ENCODE measurements around the gene SSUH2. TPM values are rescaled to one million over a fixed set of nuclear protein-coding genes. Genes with fewer than 3 reads are reported as not detected.

SSUH2 gene
- polyA plus RNA-seq, 3 donors: not detected

DNA sequence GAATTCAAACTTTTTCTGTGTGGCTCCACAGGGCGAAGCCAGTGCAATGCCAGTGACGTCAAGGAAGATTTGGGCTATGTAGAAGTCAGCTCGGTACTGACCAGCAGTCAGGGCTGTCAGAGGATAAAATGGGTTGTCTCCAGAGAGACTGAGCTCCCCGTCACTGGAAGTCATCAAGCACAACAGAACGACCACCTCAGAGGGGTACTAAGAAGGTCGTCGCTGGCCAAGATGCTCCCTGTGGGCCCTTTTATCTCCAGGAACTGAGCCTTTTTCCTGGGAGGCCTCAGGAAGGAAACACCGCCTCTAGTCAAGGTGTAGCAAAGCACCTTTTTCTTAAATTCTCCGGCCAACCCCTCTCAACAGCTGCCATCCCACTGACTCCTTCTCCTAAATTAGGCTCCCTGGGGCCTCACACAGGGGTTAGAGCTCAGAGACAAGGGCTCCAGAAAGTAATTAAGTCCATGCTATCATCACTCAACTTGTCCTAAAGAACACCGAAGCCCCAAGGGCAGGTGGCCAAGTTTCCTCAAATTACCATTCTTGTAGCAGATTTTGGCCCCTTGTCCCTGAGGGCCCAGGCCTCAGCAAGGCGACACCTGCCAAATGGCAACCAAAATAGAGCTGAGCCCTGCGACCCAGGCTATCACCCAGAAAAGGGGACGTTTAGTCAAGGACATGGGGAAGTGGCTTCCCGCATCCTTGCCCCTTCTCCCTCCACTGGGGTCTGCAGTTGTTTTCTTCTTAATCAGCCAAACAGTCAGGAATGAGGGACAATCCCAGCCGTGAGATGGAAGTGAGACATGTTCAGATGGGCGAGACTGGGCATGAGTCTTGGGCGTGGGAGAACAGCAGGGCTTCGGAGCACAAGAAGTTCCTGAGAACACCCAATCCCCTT lies 48.0 kb downstream of the SSUH2 start:
- Mint-ChIP-seq H3K4me1 (no peaks in the 10 kb centered on the region), H3K4me3 (no peak overlapping the region), H3K27ac (peak overlapping the region in 1 of 7 donors; percentile 9), H3K36me3 (no peaks in the 10 kb centered on the region), H3K9me3 (peaks cover 0 to 2% (median 0%) of the 10 kb centered on the region in 7 donors), H3K27me3 (ENCODE audit: low read depth in 3 of 3) (peaks cover 0 to 3% (median 3%) of the 10 kb centered on the region in 3 donors)
- H3K4me2 ChIP-seq (replicated peaks; ENCODE audit: extremely low read depth, low read length, poor library complexity, severe bottlenecking): no peak overlapping the region
- DNase-seq: no peak
- H3K9me3 ChIP-seq (replicated peaks in 1 of 2; ENCODE audit: control insufficient read depth in 1 of 2, insufficient read depth in 1 of 2, low read length in 2 of 2): no peaks in the 10 kb centered on the region
- WGBS (ENCODE audit: insufficient coverage): 82% methylated on average over 17 of the region's 18 CpGs
- H3K27me3 ChIP-seq (ENCODE audit: control insufficient read depth in 2 of 2, insufficient read depth in 2 of 2, low read length in 2 of 2): no peaks in the 10 kb centered on the region
- no peak overlapping the region for H3K9ac ChIP-seq (ENCODE audit: insufficient read depth, low read length, poor library complexity, severe bottlenecking)
- no peak overlapping the region for H3K4me3 ChIP-seq (replicated peaks in 1 of 3; ENCODE audit: low read depth in 2 of 3, low read length in 3 of 3)
- H3K4me1 ChIP-seq (ENCODE audit: control insufficient read depth in 1 of 2, insufficient read depth in 2 of 2, low read length in 2 of 2): no peaks in the 10 kb centered on the region
- H2AFZ ChIP-seq (ENCODE audit: insufficient read depth, low read depth, low read length, poor library complexity, severe bottlenecking): no peak overlapping the region
- H3K27ac ChIP-seq (ENCODE audit: low read depth in 1 of 2, low read length in 2 of 2): no peak overlapping the region
- no peaks in the 10 kb centered on the region for H4K20me1 ChIP-seq (ENCODE audit: insufficient read depth, low read length)
- no peaks in the 10 kb centered on the region for H3K36me3 ChIP-seq (replicated peaks in 1 of 2; ENCODE audit: control insufficient read depth in 1 of 2, insufficient read depth in 2 of 2, low read length in 2 of 2)
- intact Hi-C loops (cut with micrococcal nuclease): no loop called here
- TF ChIP-seq, protein P1, sequence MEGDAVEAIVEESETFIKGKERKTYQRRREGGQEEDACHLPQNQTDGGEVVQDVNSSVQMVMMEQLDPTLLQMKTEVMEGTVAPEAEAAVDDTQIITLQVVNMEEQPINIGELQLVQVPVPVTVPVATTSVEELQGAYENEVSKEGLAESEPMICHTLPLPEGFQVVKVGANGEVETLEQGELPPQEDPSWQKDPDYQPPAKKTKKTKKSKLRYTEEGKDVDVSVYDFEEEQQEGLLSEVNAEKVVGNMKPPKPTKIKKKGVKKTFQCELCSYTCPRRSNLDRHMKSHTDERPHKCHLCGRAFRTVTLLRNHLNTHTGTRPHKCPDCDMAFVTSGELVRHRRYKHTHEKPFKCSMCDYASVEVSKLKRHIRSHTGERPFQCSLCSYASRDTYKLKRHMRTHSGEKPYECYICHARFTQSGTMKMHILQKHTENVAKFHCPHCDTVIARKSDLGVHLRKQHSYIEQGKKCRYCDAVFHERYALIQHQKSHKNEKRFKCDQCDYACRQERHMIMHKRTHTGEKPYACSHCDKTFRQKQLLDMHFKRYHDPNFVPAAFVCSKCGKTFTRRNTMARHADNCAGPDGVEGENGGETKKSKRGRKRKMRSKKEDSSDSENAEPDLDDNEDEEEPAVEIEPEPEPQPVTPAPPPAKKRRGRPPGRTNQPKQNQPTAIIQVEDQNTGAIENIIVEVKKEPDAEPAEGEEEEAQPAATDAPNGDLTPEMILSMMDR (IDR thresholded peaks at IDR 0.05): no peak
- no peaks in the 10 kb centered on the region for H3K79me2 ChIP-seq (ENCODE audit: insufficient read depth, low read length)

DNA sequence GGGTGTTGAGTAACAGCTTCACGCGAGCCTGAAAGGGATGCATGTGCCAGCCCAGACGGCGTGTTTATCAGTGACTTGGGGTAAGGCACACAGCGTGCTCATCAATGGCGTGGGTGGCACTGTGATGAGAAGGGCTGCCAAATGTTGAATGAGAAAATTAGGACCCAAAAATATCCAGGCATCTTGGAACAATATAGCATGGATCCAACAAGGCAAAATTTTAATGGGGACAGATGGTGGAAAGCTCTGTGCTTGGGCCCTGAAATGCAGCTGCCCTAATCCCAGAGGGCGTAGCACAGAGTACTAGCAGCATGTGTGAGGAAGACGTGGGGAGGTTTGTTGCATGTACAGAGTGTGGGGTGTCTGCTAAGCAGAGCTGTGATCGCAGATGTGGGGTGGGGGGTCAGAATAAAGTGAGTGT lies 48.9 kb downstream of the SSUH2 start:
- peaks cover 0 to 2% (median 0%) of the 10 kb centered on the region in 7 donors for H3K9me3 Mint-ChIP-seq
- no peak overlapping the region for H3K4me3 Mint-ChIP-seq
- H4K20me1 ChIP-seq (ENCODE audit: insufficient read depth, low read length): no peaks in the 10 kb centered on the region
- H3K79me2 ChIP-seq (ENCODE audit: insufficient read depth, low read length): no peaks in the 10 kb centered on the region
- intact Hi-C loops (cut with micrococcal nuclease): no loop called here
- no peak overlapping the region for H2AFZ ChIP-seq (ENCODE audit: insufficient read depth, low read depth, low read length, poor library complexity, severe bottlenecking)
- no peaks in the 10 kb centered on the region for H3K36me3 ChIP-seq (replicated peaks in 1 of 2; ENCODE audit: control insufficient read depth in 1 of 2, insufficient read depth in 2 of 2, low read length in 2 of 2)
- H3K27me3 ChIP-seq (ENCODE audit: control insufficient read depth in 2 of 2, insufficient read depth in 2 of 2, low read length in 2 of 2): no peaks in the 10 kb centered on the region
- no peaks in the 10 kb centered on the region for H3K4me1 ChIP-seq (ENCODE audit: control insufficient read depth in 1 of 2, insufficient read depth in 2 of 2, low read length in 2 of 2)
- no peak overlapping the region for H3K4me2 ChIP-seq (replicated peaks; ENCODE audit: extremely low read depth, low read length, poor library complexity, severe bottlenecking)
- H3K9ac ChIP-seq (ENCODE audit: insufficient read depth, low read length, poor library complexity, severe bottlenecking): no peak overlapping the region
- H3K4me3 ChIP-seq (replicated peaks in 1 of 3; ENCODE audit: low read depth in 2 of 3, low read length in 3 of 3): no peak overlapping the region
- no peak for DNase-seq
- H3K27me3 Mint-ChIP-seq (ENCODE audit: low read depth in 3 of 3): peaks cover 0 to 3% (median 3%) of the 10 kb centered on the region in 3 donors
- H3K27ac Mint-ChIP-seq: no peak overlapping the region
- H3K27ac ChIP-seq (ENCODE audit: low read depth in 1 of 2, low read length in 2 of 2): no peak overlapping the region
- H3K4me1 Mint-ChIP-seq: no peaks in the 10 kb centered on the region
- TF ChIP-seq, protein P1 (IDR thresholded peaks at IDR 0.05): no peak
- H3K36me3 Mint-ChIP-seq: no peaks in the 10 kb centered on the region
- WGBS (ENCODE audit: insufficient coverage): 91% methylated on average over 7 of the region's 9 CpGs
- no peaks in the 10 kb centered on the region for H3K9me3 ChIP-seq (replicated peaks in 1 of 2; ENCODE audit: control insufficient read depth in 1 of 2, insufficient read depth in 1 of 2, low read length in 2 of 2)
